KMS-11 (cell line): ENCODE measurements around the gene ID3.

Experiments
- H2AFZ ChIP-seq: fragments of 200-600 bp; sonication (generic); 2 replicates; pipeline ENCODE4 v1.6.1; 2016; ENCODE audit warnings: antibody characterized with exemption, mixed run types, low read depth
- H3K27ac ChIP-seq: fragments of 200-600 bp; sonication (generic); 2 replicates; pipeline ENCODE4 v1.6.1; 2016; ENCODE audit warnings: mild to moderate bottlenecking, mixed run types
- H3K27me3 ChIP-seq: fragments of 200-600 bp; sonication (generic); 2 replicates; pipeline ENCODE4 v1.6.1; 2017; ENCODE audit warnings: mild to moderate bottlenecking, low read depth, mixed run types, moderate library complexity; ENCODE audit not compliant: insufficient read depth
- H3K36me3 ChIP-seq: fragments of 200-600 bp; sonication (generic); 2 replicates; pipeline ENCODE4 v1.6.1; 2017; ENCODE audit warnings: mild to moderate bottlenecking, mixed run types; ENCODE audit not compliant: insufficient read depth
- H3K4me1 ChIP-seq: fragments of 200-600 bp; sonication (generic); 2 replicates; pipeline ENCODE4 v1.6.1; 2016; ENCODE audit warnings: mild to moderate bottlenecking, low read depth, mixed run types; ENCODE audit not compliant: poor library complexity, severe bottlenecking
- H3K4me2 ChIP-seq: fragments of 200-600 bp; sonication (generic); 2 replicates; pipeline ENCODE4 v1.7.0; 2016; ENCODE audit warnings: mild to moderate bottlenecking, mixed run types
- H3K4me3 ChIP-seq: fragments of 200-600 bp; sonication (generic); IDR thresholded peaks from 2 replicates; pipeline ENCODE4 v1.6.1; 2017; ENCODE audit warnings: low read depth, low read length, mixed read lengths; ENCODE audit not compliant: insufficient read depth
- H3K79me2 ChIP-seq: fragments of 200-600 bp; sonication (generic); 2 replicates; pipeline ENCODE4 v1.6.1; 2016; ENCODE audit warnings: low read depth, mixed run types; ENCODE audit not compliant: insufficient read depth
- H3K9ac ChIP-seq: fragments of 200-600 bp; sonication (generic); 2 replicates; pipeline ENCODE4 v1.6.1; 2016; ENCODE audit warnings: mild to moderate bottlenecking, mixed run types
- H4K20me1 ChIP-seq: fragments of 200-600 bp; sonication (generic); 2 replicates; pipeline ENCODE4 v1.6.1; 2016; ENCODE audit warnings: mild to moderate bottlenecking, mixed run types; ENCODE audit not compliant: insufficient read depth
- CTCF ChIP-seq: fragments of 200-600 bp; sonication (generic); conservative IDR thresholded peaks from 2 replicates; pipeline ENCODE4 v1.6.1; 2017; ENCODE audit warnings: low read depth, mild to moderate bottlenecking, antibody characterized with exemption, low read length, moderate library complexity, mixed read lengths

The ID3 gene

GRCh38 chr1:23514111-23514679 lies 45.1 kb downstream of the ID3 start:
- H3K79me2 ChIP-seq: peaks cover 12% of the 10 kb centered on the region; the same call in 1 of the 2 replicates
- TF ChIP-seq CTCF: no peak
- H3K4me2 ChIP-seq: no peak overlapping the region
- H3K9ac ChIP-seq: no peak overlapping the region
- no peaks in the 10 kb centered on the region for H3K4me1 ChIP-seq
- no peak overlapping the region for H3K27ac ChIP-seq
- no peak overlapping the region for H3K4me3 ChIP-seq
- H4K20me1 ChIP-seq: no peaks in the 10 kb centered on the region
- no peaks in the 10 kb centered on the region for H3K27me3 ChIP-seq
- no peak overlapping the region for H2AFZ ChIP-seq
- peaks cover 13% of the 10 kb centered on the region for H3K36me3 ChIP-seq

GRCh38 chr1:23509896-23510295 lies 49.4 kb downstream of the ID3 start:
- no peak overlapping the region for H3K4me3 ChIP-seq
- no peak overlapping the region for H3K27ac ChIP-seq
- H2AFZ ChIP-seq: no peak overlapping the region
- peaks cover 4% of the 10 kb centered on the region; the same call in 1 of the 2 replicates for H3K79me2 ChIP-seq
- no peaks in the 10 kb centered on the region for H3K4me1 ChIP-seq
- H3K36me3 ChIP-seq: peaks cover 2% of the 10 kb centered on the region; the same call in 1 of the 2 replicates
- no peak for TF ChIP-seq CTCF
- no peaks in the 10 kb centered on the region for H3K27me3 ChIP-seq
- no peak overlapping the region for H3K9ac ChIP-seq
- no peaks in the 10 kb centered on the region for H4K20me1 ChIP-seq
- no peak overlapping the region for H3K4me2 ChIP-seq
